PC-9 (cell line): ENCODE results near the gene SYCP2.

ENCODE experiments used
- CTCF ChIP-seq: fragments of 200-600 bp; sonication (generic); conservative IDR thresholded peaks from 2 replicates; pipeline ENCODE4 v1.6.1; 2017; ENCODE audit warnings: mixed run types, antibody characterized with exemption, mild to moderate bottlenecking, moderate library complexity
- EZH2 ChIP-seq: fragments of 200-600 bp; sonication (generic); IDR thresholded peaks from 2 replicates; pipeline ENCODE4 v1.8.0; 2017; ENCODE audit warnings: antibody characterized with exemption, low read depth

GRCh38 chr20:59821201-59821600, 112.2 kb downstream of the SYCP2 start:
- no peak for TF ChIP-seq CTCF
- TF ChIP-seq EZH2: no peak
